ENCODE data around the gene SEC22A. TPM values are rescaled to one million over a fixed set of nuclear protein-coding genes. Genes with fewer than 3 reads are reported as not detected.

Gene SEC22A
- total and polyA plus RNA-seq, 4 experiments from 2014 or later, result 19.4 to 26.5 (median 22.5) TPM

- ChIA-PET CTCF (ENCODE audit: partially characterized antibody) (no interaction called here), POLR2A (ENCODE audit: partially characterized antibody) (no interaction called here)
- H3K27ac Mint-ChIP-seq, result no peak overlapping the region
- H3K4me3 Mint-ChIP-seq, result no peak overlapping the region
- H3K27ac ChIP-seq (ENCODE audit: low read depth, low read length), result no peak overlapping the region
- no peaks in the 10 kb centered on the region for H3K27me3 ChIP-seq (ENCODE audit: insufficient read depth, low read length)
- H3K36me3 ChIP-seq (ENCODE audit: insufficient read depth, low read length), result no peaks in the 10 kb centered on the region
- intact Hi-C loops (cut with micrococcal nuclease), result no loop called here
- H3K36me3 Mint-ChIP-seq, result peaks cover 35 to 36% of the 10 kb centered on the region in 2 donors
- no peak for DNase-seq
- no peaks in the 10 kb centered on the region for H3K9me3 ChIP-seq (ENCODE audit: control insufficient read depth in 1 of 2, low read length in 2 of 2)
- no peaks in the 10 kb centered on the region for H3K27me3 Mint-ChIP-seq
- H3K4me3 ChIP-seq (ENCODE audit: low read length in 2 of 2), result no peak overlapping the region
- no peaks in the 10 kb centered on the region for H3K4me1 ChIP-seq (ENCODE audit: insufficient read depth, low read length)
- peaks cover 0 to 5% (median 2%) of the 10 kb centered on the region in 8 donors for H3K9me3 Mint-ChIP-seq
- peaks cover 0 to 3% (median 0%) of the 10 kb centered on the region in 4 donors for H3K4me1 Mint-ChIP-seq
Measured at GRCh38 chr3:123165163-123165562, 36.6 kb upstream of the SEC22A start.

- no peaks in the 10 kb centered on the region for H3K27me3 Mint-ChIP-seq
- Histone ChIP-seq H3K27ac (ENCODE audit: low read depth, low read length) (no peak overlapping the region), H3K9me3 (ENCODE audit: control insufficient read depth in 1 of 2, low read length in 2 of 2) (no peaks in the 10 kb centered on the region), H3K4me1 (ENCODE audit: insufficient read depth, low read length) (no peaks in the 10 kb centered on the region), H3K4me3 (ENCODE audit: low read length in 2 of 2) (no peak overlapping the region), H3K27me3 (ENCODE audit: insufficient read depth, low read length) (no peaks in the 10 kb centered on the region), H3K36me3 (ENCODE audit: insufficient read depth, low read length) (no peaks in the 10 kb centered on the region)
- H3K36me3 Mint-ChIP-seq, result peaks cover 25 to 30% of the 10 kb centered on the region in 2 donors
- ChIA-PET CTCF (ENCODE audit: partially characterized antibody) (no interaction called here), POLR2A (ENCODE audit: partially characterized antibody) (no interaction called here)
- DNase-seq, result no peak
- H3K27ac Mint-ChIP-seq, result no peak overlapping the region
- intact Hi-C loops (cut with micrococcal nuclease), result no loop called here
- H3K9me3 Mint-ChIP-seq, result peaks cover 0 to 5% (median 2%) of the 10 kb centered on the region in 8 donors
- no peak overlapping the region for H3K4me3 Mint-ChIP-seq
- H3K4me1 Mint-ChIP-seq, result peaks cover 0 to 3% (median 0%) of the 10 kb centered on the region in 4 donors
Measured at GRCh38 chr3:123167686-123168085, 34.1 kb upstream of the SEC22A start.

GRCh38 chr3:123168122-123168521 is 33.6 kb upstream of the SEC22A start:
- no peak for DNase-seq
- Mint-ChIP-seq H3K4me3 (no peak overlapping the region), H3K27ac (no peak overlapping the region), H3K4me1 (no peaks in the 10 kb centered on the region), H3K36me3 (peaks cover 21 to 25% of the 10 kb centered on the region in 2 donors), H3K27me3 (no peaks in the 10 kb centered on the region), H3K9me3 (peaks cover 0 to 5% (median 2%) of the 10 kb centered on the region in 8 donors)
- ChIA-PET CTCF (ENCODE audit: partially characterized antibody) (no interaction called here), POLR2A (ENCODE audit: partially characterized antibody) (no interaction called here)
- intact Hi-C loops (cut with micrococcal nuclease), result no loop called here
- H3K36me3 ChIP-seq (ENCODE audit: insufficient read depth, low read length), result no peaks in the 10 kb centered on the region
- no peaks in the 10 kb centered on the region for H3K9me3 ChIP-seq (ENCODE audit: control insufficient read depth in 1 of 2, low read length in 2 of 2)
- no peak overlapping the region for H3K27ac ChIP-seq (ENCODE audit: low read depth, low read length)
- H3K4me3 ChIP-seq (ENCODE audit: low read length in 2 of 2), result no peak overlapping the region
- no peaks in the 10 kb centered on the region for H3K27me3 ChIP-seq (ENCODE audit: insufficient read depth, low read length)
- H3K4me1 ChIP-seq (ENCODE audit: insufficient read depth, low read length), result no peaks in the 10 kb centered on the region

GRCh38 chr3:123168605-123169004 is 33.1 kb upstream of the SEC22A start:
- Histone ChIP-seq H3K4me3 (ENCODE audit: low read length in 2 of 2) (no peak overlapping the region), H3K9me3 (ENCODE audit: control insufficient read depth in 1 of 2, low read length in 2 of 2) (no peaks in the 10 kb centered on the region), H3K27ac (ENCODE audit: low read depth, low read length) (no peak overlapping the region), H3K27me3 (ENCODE audit: insufficient read depth, low read length) (no peaks in the 10 kb centered on the region), H3K36me3 (ENCODE audit: insufficient read depth, low read length) (no peaks in the 10 kb centered on the region), H3K4me1 (ENCODE audit: insufficient read depth, low read length) (no peaks in the 10 kb centered on the region)
- peaks cover 0 to 5% (median 2%) of the 10 kb centered on the region in 8 donors for H3K9me3 Mint-ChIP-seq
- no peak overlapping the region for H3K27ac Mint-ChIP-seq
- CTCF ChIA-PET (ENCODE audit: partially characterized antibody), result no interaction called here
- peaks cover 20% of the 10 kb centered on the region in 2 donors for H3K36me3 Mint-ChIP-seq
- no peak overlapping the region for H3K4me3 Mint-ChIP-seq
- POLR2A ChIA-PET (ENCODE audit: partially characterized antibody), result no interaction called here
- intact Hi-C loops (cut with micrococcal nuclease), result no loop called here
- no peak for DNase-seq
- no peaks in the 10 kb centered on the region for H3K27me3 Mint-ChIP-seq
- no peaks in the 10 kb centered on the region for H3K4me1 Mint-ChIP-seq

GRCh38 chr3:123169492-123169929 is 32.2 kb upstream of the SEC22A start:
- Histone ChIP-seq H3K27ac (ENCODE audit: low read depth, low read length) (no peak overlapping the region), H3K36me3 (ENCODE audit: insufficient read depth, low read length) (no peaks in the 10 kb centered on the region), H3K9me3 (ENCODE audit: control insufficient read depth in 1 of 2, low read length in 2 of 2) (no peaks in the 10 kb centered on the region), H3K27me3 (ENCODE audit: insufficient read depth, low read length) (no peaks in the 10 kb centered on the region), H3K4me1 (ENCODE audit: insufficient read depth, low read length) (no peaks in the 10 kb centered on the region), H3K4me3 (ENCODE audit: low read length in 2 of 2) (no peak overlapping the region)
- intact Hi-C loops (cut with micrococcal nuclease), result no loop called here
- peaks cover 0 to 5% (median 2%) of the 10 kb centered on the region in 8 donors for H3K9me3 Mint-ChIP-seq
- no peaks in the 10 kb centered on the region for H3K4me1 Mint-ChIP-seq
- no peak overlapping the region for H3K27ac Mint-ChIP-seq
- no peak overlapping the region for H3K4me3 Mint-ChIP-seq
- DNase-seq, result no peak
- peaks cover 14% of the 10 kb centered on the region in 2 donors for H3K36me3 Mint-ChIP-seq
- CTCF ChIA-PET (ENCODE audit: partially characterized antibody), result no interaction called here
- POLR2A ChIA-PET (ENCODE audit: partially characterized antibody), result no interaction called here
- no peaks in the 10 kb centered on the region for H3K27me3 Mint-ChIP-seq

- Mint-ChIP-seq H3K9me3 (peaks cover 0 to 4% (median 1%) of the 10 kb centered on the region in 8 donors), H3K27me3 (no peaks in the 10 kb centered on the region), H3K4me3 (no peak overlapping the region), H3K4me1 (no peaks in the 10 kb centered on the region), H3K36me3 (peaks cover 10 to 11% of the 10 kb centered on the region in 2 donors), H3K27ac (no peak overlapping the region)
- Histone ChIP-seq H3K4me3 (ENCODE audit: low read length in 2 of 2) (no peak overlapping the region), H3K4me1 (ENCODE audit: insufficient read depth, low read length) (no peaks in the 10 kb centered on the region), H3K27me3 (ENCODE audit: insufficient read depth, low read length) (no peaks in the 10 kb centered on the region), H3K27ac (ENCODE audit: low read depth, low read length) (no peak overlapping the region), H3K36me3 (ENCODE audit: insufficient read depth, low read length) (no peaks in the 10 kb centered on the region), H3K9me3 (ENCODE audit: control insufficient read depth in 1 of 2, low read length in 2 of 2) (no peaks in the 10 kb centered on the region)
- intact Hi-C loops (cut with micrococcal nuclease), result no loop called here
- ChIA-PET CTCF (ENCODE audit: partially characterized antibody) (no interaction called here), POLR2A (ENCODE audit: partially characterized antibody) (no interaction called here)
- DNase-seq, result no peak
Measured at GRCh38 chr3:123169930-123170329, 31.8 kb upstream of the SEC22A start.

- intact Hi-C loops (cut with micrococcal nuclease), result no loop called here
- Mint-ChIP-seq H3K9me3 (peaks cover 0 to 22% (median 12%) of the 10 kb centered on the region in 8 donors), H3K36me3 (peaks cover 0 to 11% of the 10 kb centered on the region in 2 donors), H3K4me3 (no peak overlapping the region), H3K4me1 (no peaks in the 10 kb centered on the region), H3K27ac (no peak overlapping the region), H3K27me3 (peaks cover 0 to 3% of the 10 kb centered on the region in 2 donors)
- ChIA-PET POLR2A (ENCODE audit: partially characterized antibody) (no interaction called here), CTCF (ENCODE audit: partially characterized antibody) (no interaction called here)
- no peak overlapping the region for H3K4me3 ChIP-seq (ENCODE audit: low read length in 2 of 2)
- no peak for DNase-seq
- H3K9me3 ChIP-seq (ENCODE audit: control insufficient read depth in 1 of 2, low read length in 2 of 2), result no peaks in the 10 kb centered on the region
- H3K36me3 ChIP-seq (ENCODE audit: insufficient read depth, low read length), result no peaks in the 10 kb centered on the region
- no peaks in the 10 kb centered on the region for H3K4me1 ChIP-seq (ENCODE audit: insufficient read depth, low read length)
- H3K27ac ChIP-seq (ENCODE audit: low read depth, low read length), result no peak overlapping the region
- no peaks in the 10 kb centered on the region for H3K27me3 ChIP-seq (ENCODE audit: insufficient read depth, low read length)
Measured at GRCh38 chr3:123180791-123181190, 21.0 kb upstream of the SEC22A start.

GRCh38 chr3:123186695-123187094 is 15.0 kb upstream of the SEC22A start:
- DNase-seq, result no peak
- Histone ChIP-seq H3K36me3 (ENCODE audit: insufficient read depth, low read length) (no peaks in the 10 kb centered on the region), H3K9me3 (ENCODE audit: control insufficient read depth in 1 of 2, low read length in 2 of 2) (no peaks in the 10 kb centered on the region), H3K27me3 (ENCODE audit: insufficient read depth, low read length) (no peaks in the 10 kb centered on the region), H3K27ac (ENCODE audit: low read depth, low read length) (no peak overlapping the region), H3K4me1 (ENCODE audit: insufficient read depth, low read length) (no peaks in the 10 kb centered on the region), H3K4me3 (ENCODE audit: low read length in 2 of 2) (no peak overlapping the region)
- H3K4me3 Mint-ChIP-seq, result no peak overlapping the region
- no peak overlapping the region for H3K27ac Mint-ChIP-seq
- CTCF ChIA-PET (ENCODE audit: partially characterized antibody), result no interaction called here
- POLR2A ChIA-PET (ENCODE audit: partially characterized antibody), result no interaction called here
- peaks cover 0 to 19% (median 11%) of the 10 kb centered on the region in 8 donors for H3K9me3 Mint-ChIP-seq
- H3K27me3 Mint-ChIP-seq, result peaks cover 0 to 3% of the 10 kb centered on the region in 2 donors
- intact Hi-C loops (cut with micrococcal nuclease), result no loop called here
- no peaks in the 10 kb centered on the region for H3K4me1 Mint-ChIP-seq
- H3K36me3 Mint-ChIP-seq, result peaks cover 0 to 4% of the 10 kb centered on the region in 2 donors

Measured in CD4-positive, alpha-beta memory T cell (primary cell).